Activated CD8-positive, alpha-beta T cell treated with anti-CD3 and anti-CD28 coated beads for 36 hours (primary cell): Measurements from ENCODE around the gene ZNF44. TPM values are rescaled to one million over a fixed set of nuclear protein-coding genes. Genes with fewer than 3 reads are reported as not detected.

Source experiments
- ATAC-seq: fragments of 200-7000 bp; cut with Tn5 transposase; one replicate; pipeline ENCODE4 v1.10.0; 2021; ENCODE audit warnings: mild to moderate bottlenecking, moderate library complexity
- CTCF ChIA-PET: fragments of 350-600 bp; sonication (Branson Sonifier 250); formaldehyde crosslinking; loops from one replicate; lab custom pipeline; 2021; ENCODE audit warnings: antibody characterized with exemption; lab: Charles Lee
- POLR2A ChIA-PET: fragments of 350-600 bp; sonication (Branson Sonifier 250); formaldehyde crosslinking; loops from one replicate; lab custom pipeline; 2021; ENCODE audit warnings: antibody characterized with exemption; lab: Charles Lee
- DNase-seq: peaks from one replicate; pipeline ENCODE4 v3.0.0-alpha.2; 2020
- H3K27ac Mint-ChIP-seq: one replicate; pipeline ENCODE4 v1.8.0; 2021; ENCODE audit warnings: mild to moderate bottlenecking, mixed read lengths
- H3K27me3 Mint-ChIP-seq: one replicate; pipeline ENCODE4 v1.8.0; 2021; ENCODE audit warnings: mixed read lengths
- H3K36me3 Mint-ChIP-seq: one replicate; pipeline ENCODE4 v1.8.0; 2021; ENCODE audit warnings: low read depth, mixed read lengths
- H3K4me1 Mint-ChIP-seq: one replicate; pipeline ENCODE4 v1.8.0; 2021; ENCODE audit warnings: low read depth, mixed read lengths
- H3K4me3 Mint-ChIP-seq: one replicate; pipeline ENCODE4 v1.8.0; 2021; ENCODE audit warnings: mild to moderate bottlenecking, moderate library complexity, mixed read lengths
- H3K9me3 Mint-ChIP-seq: one replicate; pipeline ENCODE4 v1.8.0; 2021; ENCODE audit warnings: mixed read lengths
- CTCF ChIP-seq: fragments of 200-600 bp; IDR thresholded peaks from one replicate; pipeline ENCODE4 v1.8.0; 2022; ENCODE audit warnings: antibody characterized with exemption, mild to moderate bottlenecking
- intact Hi-C: fragments of 100-400 bp; cut with micrococcal nuclease; formaldehyde crosslinking; loops from one replicate; pipeline ENCODE4 v1.10.0; 2022
- total RNA-seq, 2 experiments: library from RNA; stranded (reverse); gene quantifications; one replicate each; pipeline ENCODE4 v1.2.3, GENCODE V29; 2021

The ZNF44 gene
- total RNA-seq, 2 experiments from 2014 or later: 6.1 to 7.1 TPM

- TF ChIP-seq CTCF: no peak
- peak; percentile 18 for ATAC-seq
- intact Hi-C loops: loop anchor here (5.0 kb wide), 1 partner anchor 38 kb away; the partner anchor contains the start of gene ZNF563
- H3K4me3 Mint-ChIP-seq: peak overlapping the region; percentile 99
- peak overlapping the region; percentile 99 for H3K27ac Mint-ChIP-seq
- peaks cover 38% of the 10 kb centered on the region for H3K4me1 Mint-ChIP-seq
- H3K27me3 Mint-ChIP-seq: no peaks in the 10 kb centered on the region
- no peaks in the 10 kb centered on the region for H3K9me3 Mint-ChIP-seq
- ChIA-PET CTCF (no interaction called here), POLR2A (interaction anchor here (1.0 to 2.7 kb wide), 3 partner anchors 13 to 130 kb away, joined by 3 to 15 read pairs (median 4); partner anchors contain the start of gene ZNF563)
- DNase-seq: peak; percentile 84
- H3K36me3 Mint-ChIP-seq: peaks cover 24% of the 10 kb centered on the region
Observed at GRCh38 chr19:12293777-12294248, 870 bp downstream of the ZNF44 start.

DNA sequence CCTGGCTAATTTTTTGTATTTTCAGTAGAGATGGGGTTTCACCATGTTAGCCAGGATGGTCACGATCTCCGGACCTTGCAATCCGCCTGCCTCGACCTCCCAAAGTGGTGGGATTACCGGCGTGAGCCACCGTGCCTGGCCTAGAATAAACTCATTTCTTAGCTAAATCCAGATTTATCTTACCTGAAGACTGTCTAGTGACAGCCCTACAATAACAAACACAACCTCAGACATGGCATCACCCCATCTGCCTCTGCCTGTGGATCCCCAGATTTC lies 5.0 kb downstream of the ZNF44 start:
- ATAC-seq (no peak), DNase-seq (no peak)
- TF ChIP-seq CTCF: no peak
- no peaks in the 10 kb centered on the region for H3K9me3 Mint-ChIP-seq
- H3K27ac Mint-ChIP-seq: peak overlapping the region; percentile 95
- ChIA-PET CTCF (interaction anchor here (0.8 to 1.6 kb wide), 3 partner anchors 76 to 507 kb away, joined by 3 to 4 read pairs (median 4); partner anchors contain the start of gene ZNF442), POLR2A (interaction anchor here (1.2 to 3.1 kb wide), 2 partner anchors 10 to 42 kb away, joined by 3 to 25 read pairs; partner anchors contain the start of gene ZNF563)
- intact Hi-C loops: loop anchor here (5.0 kb wide), 1 partner anchor 43 kb away; the partner anchor contains the start of gene ZNF563
- H3K4me3 Mint-ChIP-seq: peak overlapping the region; percentile 66
- peaks cover 29% of the 10 kb centered on the region for H3K36me3 Mint-ChIP-seq
- H3K4me1 Mint-ChIP-seq: peaks cover 47% of the 10 kb centered on the region
- H3K27me3 Mint-ChIP-seq: no peaks in the 10 kb centered on the region

DNA sequence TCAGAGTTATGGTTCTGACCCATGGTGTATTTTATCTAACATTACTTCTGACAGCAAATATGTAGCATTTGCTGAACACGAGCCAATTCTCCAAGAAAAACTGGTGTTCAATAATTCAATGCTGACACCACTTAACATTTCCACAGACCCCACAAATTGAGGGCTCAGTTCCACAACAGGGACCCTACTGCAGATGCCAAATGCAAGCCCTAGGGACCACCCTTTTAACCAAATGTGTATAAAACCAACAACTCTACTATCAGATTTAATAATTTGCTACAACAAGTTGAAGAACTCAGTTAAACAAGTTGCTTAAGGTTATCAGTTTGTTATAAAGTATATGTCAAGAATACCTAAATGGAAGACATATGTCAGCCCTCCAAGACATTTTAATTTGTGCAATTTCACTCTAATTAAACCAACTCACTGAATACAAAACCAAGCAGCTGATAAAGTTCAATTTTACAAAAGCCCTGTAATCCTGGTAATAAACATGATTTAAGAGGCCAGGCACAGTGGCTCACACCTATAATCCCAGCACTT lies 6.7 kb downstream of the ZNF44 start:
- DNase-seq (no peak), ATAC-seq (no peak)
- intact Hi-C loops: no loop called here
- Mint-ChIP-seq H3K27me3 (no peaks in the 10 kb centered on the region), H3K36me3 (peaks cover 23% of the 10 kb centered on the region), H3K27ac (peak overlapping the region; percentile 52), H3K4me1 (peaks cover 41% of the 10 kb centered on the region), H3K4me3 (no peak overlapping the region), H3K9me3 (no peaks in the 10 kb centered on the region)
- ChIA-PET CTCF (no interaction called here), POLR2A (no interaction called here)
- TF ChIP-seq CTCF: no peak

DNA sequence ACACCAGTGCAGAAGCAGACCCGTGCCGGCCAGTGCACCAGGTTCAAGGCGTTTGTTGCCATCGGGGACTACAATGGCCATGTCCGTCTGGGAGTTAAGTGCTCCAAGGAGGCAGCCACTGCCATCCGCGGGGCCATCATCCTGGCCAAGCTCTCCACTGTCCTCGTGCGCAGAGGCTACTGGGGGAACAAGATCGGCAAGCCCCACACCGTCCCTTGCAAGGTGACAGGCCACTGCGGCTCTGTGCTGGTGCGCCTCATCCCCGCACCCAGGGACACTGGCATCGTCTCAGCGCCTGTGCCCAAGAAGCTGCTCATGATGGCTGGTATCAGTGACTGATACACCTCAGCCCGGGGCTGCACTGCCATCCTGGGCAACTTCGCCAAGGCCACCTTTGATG lies 10.1 kb downstream of the ZNF44 start:
- Mint-ChIP-seq H3K4me3 (no peak overlapping the region), H3K27me3 (no peaks in the 10 kb centered on the region)

More for the DNA sequence above, 10.1 kb downstream of the ZNF44 start:
- Mint-ChIP-seq H3K36me3 (peaks cover 20% of the 10 kb centered on the region), H3K4me1 (peaks cover 47% of the 10 kb centered on the region), H3K9me3 (no peaks in the 10 kb centered on the region), H3K27ac (no peak overlapping the region)
- CTCF ChIA-PET: no interaction called here
- intact Hi-C loops: no loop called here
- POLR2A ChIA-PET: no interaction called here
- TF ChIP-seq CTCF: no peak
- no peak for DNase-seq
- no peak for ATAC-seq
